H1 (cell line): ENCODE measurements around the gene PPARD. TPM values are rescaled to one million over a fixed set of nuclear protein-coding genes. Genes with fewer than 3 reads are reported as not detected.

ENCODE experiments used
- CTCF ChIA-PET: fragments of 300-600 bp; sonication (Branson Sonifier 250); formaldehyde crosslinking; loops from one replicate; lab custom pipeline; 2021; ENCODE audit not compliant: partially characterized antibody; lab: Charles Lee
- POLR2A ChIA-PET: fragments of 300-600 bp; sonication (Branson Sonifier 250); formaldehyde crosslinking; loops from one replicate; lab custom pipeline; 2021; ENCODE audit warnings: inconsistent platforms; ENCODE audit not compliant: partially characterized antibody; lab: Charles Lee
- DNase-seq, 2 experiments: peaks; one replicate each; pipeline versions ENCODE4 v3.0.0 to v3.0.0-alpha.2; 2010 to 2022; ENCODE audit warnings: low spot score in 2 of 2, low read depth in 1 of 2, mixed read lengths in 1 of 2
- FAIRE-seq: peaks from 2 replicates; lab custom pipeline; 2011; peaks lifted over from hg19 to GRCh38; lab: Jason Lieb, UNC
- H2AFZ ChIP-seq: 2 replicates; pipeline ENCODE4 v1.8.1; 2012; ENCODE audit warnings: low read length, inconsistent platforms
- H2AK5ac ChIP-seq: 2 replicates; pipeline ENCODE4 v1.6.1; 2013; ENCODE audit warnings: low read depth, low read length
- H2BK120ac ChIP-seq: replicated peaks from 2 replicates; pipeline ENCODE3; 2013; ENCODE audit warnings: low read depth, low read length, inconsistent platforms
- H2BK12ac ChIP-seq: 2 replicates; pipeline ENCODE4 v1.6.1; 2013; ENCODE audit warnings: low read depth, low read length
- H2BK15ac ChIP-seq: 2 replicates; pipeline ENCODE4 v1.6.1; 2013; ENCODE audit warnings: low read length
- H2BK20ac ChIP-seq: 2 replicates; pipeline ENCODE4 v1.6.1; 2013; ENCODE audit warnings: low read length
- H2BK5ac ChIP-seq: 2 replicates; pipeline ENCODE4 v1.6.1; 2013; ENCODE audit warnings: low read depth, low read length
- H3K14ac ChIP-seq: 2 replicates; pipeline ENCODE4 v1.6.1; 2013; ENCODE audit warnings: inconsistent platforms; ENCODE audit not compliant: insufficient read length
- H3K18ac ChIP-seq: 2 replicates; pipeline ENCODE4 v1.6.1; 2013; ENCODE audit warnings: low read length; ENCODE audit errors: extremely low read depth
- H3K23ac ChIP-seq: 2 replicates; pipeline ENCODE4 v1.6.1; 2013; ENCODE audit warnings: inconsistent platforms; ENCODE audit not compliant: insufficient read length
- H3K23me2 ChIP-seq: 2 replicates; pipeline ENCODE4 v1.6.1; 2013; ENCODE audit warnings: low read depth, low read length
- H3K27ac ChIP-seq: 2 replicates; pipeline ENCODE4 v1.6.1; 2011; ENCODE audit warnings: low read depth, low read length, inconsistent platforms
- H3K27me3 ChIP-seq, 4 experiments: replicated peaks in 1 of 4; 1 replicate in 1 of 4; 2 replicates in 3 of 4; pipeline versions ENCODE4 v1.6.1 to v1.8.1; 2011 to 2013; ENCODE audit warnings: low read length in 3 of 4, mild to moderate bottlenecking in 3 of 4, inconsistent platforms in 2 of 4, mixed read lengths in 2 of 4, moderate library complexity in 1 of 4; ENCODE audit not compliant: control insufficient read depth in 3 of 4, insufficient read depth in 3 of 4; ENCODE audit errors: extremely low read depth in 1 of 4
- H3K36me3 ChIP-seq, 4 experiments: 2 replicates each; pipeline versions ENCODE4 v1.6.1 to v1.8.1; 2011 to 2013; ENCODE audit warnings: mild to moderate bottlenecking in 4 of 4, low read length in 3 of 4, moderate library complexity in 2 of 4, control low read depth in 1 of 4, inconsistent platforms in 1 of 4; ENCODE audit not compliant: insufficient read depth in 4 of 4, control insufficient read depth in 2 of 4
- H3K4ac ChIP-seq: replicated peaks from 2 replicates; pipeline ENCODE3; 2013; ENCODE audit warnings: low read length, low read depth, mixed read lengths, inconsistent platforms; ENCODE audit not compliant: insufficient read length
- H3K4me1 ChIP-seq, 4 experiments: replicated peaks in 1 of 4; 1 replicate in 1 of 4; 2 replicates in 3 of 4; pipeline versions ENCODE4 v1.6.1 to v1.8.1; 2011 to 2013; ENCODE audit warnings: low read length in 3 of 4, inconsistent platforms in 2 of 4, mixed read lengths in 1 of 4; ENCODE audit not compliant: insufficient read depth in 4 of 4, control insufficient read depth in 3 of 4
- H3K4me2 ChIP-seq, 2 experiments: 2 replicates each; pipeline versions ENCODE4 v1.6.1 to v1.8.1; 2011 to 2013; ENCODE audit warnings: low read depth in 2 of 2, low read length in 2 of 2, control low read depth in 1 of 2, inconsistent platforms in 1 of 2, mild to moderate bottlenecking in 1 of 2; ENCODE audit not compliant: insufficient read depth in 1 of 2
- H3K4me3 ChIP-seq, 4 experiments: fragments of 200-600, 300-600 bp in 1 of 4; sonication (generic), shearing (Covaris generic), sonication (Bioruptor Twin) in 1 of 4; 2 replicates each; pipeline versions ENCODE4 v1.5.1 to v1.8.1; 2011 to 2016; ENCODE audit warnings: low read length in 4 of 4, low read depth in 3 of 4, control low read depth in 2 of 4, inconsistent platforms in 2 of 4, mild to moderate bottlenecking in 2 of 4, mixed read lengths in 1 of 4, moderate library complexity in 1 of 4; ENCODE audit not compliant: insufficient read depth in 2 of 4; ENCODE audit errors: extremely low read depth in 1 of 4
- H3K56ac ChIP-seq: replicated peaks from 2 replicates; pipeline ENCODE3; 2013; ENCODE audit warnings: low read depth, mild to moderate bottlenecking, mixed read lengths, low read length, inconsistent platforms; ENCODE audit not compliant: insufficient read length
- H3K79me1 ChIP-seq: 2 replicates; pipeline ENCODE4 v1.6.1; 2013; ENCODE audit warnings: low read depth, low read length, control low read depth
- H3K79me2 ChIP-seq, 2 experiments: 2 replicates each; pipeline versions ENCODE4 v1.6.1 to v1.8.1; 2012 to 2013; ENCODE audit warnings: low read length in 2 of 2, mild to moderate bottlenecking in 2 of 2, inconsistent platforms in 1 of 2; ENCODE audit not compliant: insufficient read depth in 2 of 2, control insufficient read depth in 1 of 2
- H3K9ac ChIP-seq, 4 experiments: replicated peaks in 1 of 4; 1 replicate in 1 of 4; 2 replicates in 3 of 4; pipeline versions ENCODE4 v1.6.1 to v1.8.1; 2011 to 2013; ENCODE audit warnings: low read depth in 3 of 4, low read length in 3 of 4, control low read depth in 2 of 4, mild to moderate bottlenecking in 2 of 4, moderate library complexity in 2 of 4, inconsistent platforms in 1 of 4; ENCODE audit errors: extremely low read depth in 1 of 4
- H3K9me3 ChIP-seq, 2 experiments: 2 replicates each; pipeline versions ENCODE4 v1.6.1 to v1.8.1; 2012 to 2013; ENCODE audit warnings: mild to moderate bottlenecking in 2 of 2, moderate library complexity in 2 of 2, control low read depth in 1 of 2, inconsistent platforms in 1 of 2, low read depth in 1 of 2, low read length in 1 of 2, mixed read lengths in 1 of 2; ENCODE audit not compliant: insufficient read depth in 2 of 2
- H4K20me1 ChIP-seq, 2 experiments: replicated peaks in 1 of 2; 2 replicates each; pipeline versions ENCODE3 to v1.8.1; 2011 to 2013; ENCODE audit warnings: inconsistent platforms in 2 of 2, low read length in 2 of 2, mild to moderate bottlenecking in 1 of 2; ENCODE audit not compliant: insufficient read depth in 2 of 2, control insufficient read depth in 1 of 2
- H4K5ac ChIP-seq: 2 replicates; pipeline ENCODE4 v1.6.1; 2013; ENCODE audit warnings: low read length, low read depth, mixed read lengths, inconsistent platforms; ENCODE audit not compliant: insufficient read length
- H4K8ac ChIP-seq: 2 replicates; pipeline ENCODE4 v1.8.0; 2013; ENCODE audit warnings: mild to moderate bottlenecking, moderate library complexity, low read length, inconsistent platforms; ENCODE audit not compliant: insufficient read depth; ENCODE audit errors: extremely low read depth
- H4K91ac ChIP-seq: replicated peaks from 2 replicates; pipeline ENCODE3; 2013; ENCODE audit warnings: low read length, mixed read lengths, inconsistent platforms; ENCODE audit not compliant: insufficient read length
- CEBPB ChIP-seq: IDR thresholded peaks from 2 replicates; pipeline ENCODE4 v1.6.1; 2012; ENCODE audit warnings: low read depth, low read length
- POLR2AphosphoS5 ChIP-seq: IDR thresholded peaks from 2 replicates; pipeline ENCODE4 v1.6.1; 2011; ENCODE audit warnings: low read depth, low read length
- WGBS, 2 experiments: shearing (Covaris generic) in 1 of 2; methylation state at CpG; one replicate each; pipeline versions ENCODE4 v1.1.6 to v1.1.7; 2013 to 2015; ENCODE audit warnings: low lambda C conversion rate in 2 of 2, mixed read lengths in 2 of 2, inconsistent platforms in 1 of 2, low coverage in 1 of 2, missing lambda C conversion rate in 1 of 2; ENCODE audit not compliant: insufficient replicate concordance in 2 of 2, insufficient coverage in 1 of 2, insufficient read length in 1 of 2; ENCODE audit errors: extremely low coverage in 1 of 2, missing lambda C conversion rate in 1 of 2; 5-methylcytosine and 5-hydroxymethylcytosine counted together
- polyA plus RNA-seq, 7 experiments: library from polyadenylated mRNA; depleted of rRNA in 3 of 7; stranded (reverse) in 5 of 7; unstranded in 2 of 7; fragments of >200 nt in 5 of 7; fragments of 200-250 nt in 2 of 7; gene quantifications; 1 replicate in 5 of 7; 2 replicates in 1 of 7; 4 replicates in 1 of 7; pipeline versions ENCODE4 v1.2.1 to v1.2.3, GENCODE V29; 2011 to 2013; ENCODE audit warnings: missing spikeins in 2 of 7, mixed read lengths in 2 of 7
- total RNA-seq: library from RNA; stranded (reverse); fragmentation: NEBNext Ultra II Directional; extraction: Animal tissue kit (Norgen Biotek cat#: 25700); gene quantifications from 2 replicates; pipeline ENCODE4 v1.2.1, GENCODE V29; 2021

PPARD gene
- total and polyA plus RNA-seq, 2 of the 8 experiments (the other 6 are each of a cell fraction or from before 2014, with no cell fraction given) = 14.6 to 14.9 TPM

GRCh38 chr6:35341557-35341956 is 801 bp upstream of the PPARD start:
- H3K4ac ChIP-seq = no peak overlapping the region
- no peaks in the 10 kb centered on the region for H3K9me3 ChIP-seq
- H4K91ac ChIP-seq = no peak overlapping the region
- H2AK5ac ChIP-seq = no peak overlapping the region
- H3K18ac ChIP-seq = no peak overlapping the region
- WGBS, 2 experiments = 88% methylated on average over 13 of the region's 13 CpGs; no CpG with 5 or more reads in 1 of the 2 experiments
- no peak overlapping the region for H3K4me2 ChIP-seq
- H3K14ac ChIP-seq = no peak overlapping the region
- FAIRE-seq (no peak), DNase-seq (no peak)
- no peak overlapping the region for H2AFZ ChIP-seq
- H3K27me3 ChIP-seq = no peaks in the 10 kb centered on the region
- no peak overlapping the region for H2BK120ac ChIP-seq
- H3K36me3 ChIP-seq = no peaks in the 10 kb centered on the region
- ChIA-PET CTCF (interaction anchor here (0.7 to 7.0 kb wide), 30 partner anchors 11 to 455 kb away, joined by 3 to 140 read pairs (median 6); partner anchors contain the start of genes DEF6, FANCE and RPL10A), POLR2A (interaction anchor here (0.7 to 2.3 kb wide), 6 partner anchors 44 to 130 kb away, joined by 3 to 11 read pairs (median 4); partner anchors contain the start of genes DEF6 and RPL10A)
- peaks cover 7% of the 10 kb centered on the region for H3K23me2 ChIP-seq
- no peak overlapping the region for H2BK15ac ChIP-seq
- no peak overlapping the region for H4K5ac ChIP-seq
- no peak overlapping the region for H2BK12ac ChIP-seq
- peaks cover 0 to 3% of the 10 kb centered on the region in 2 experiments for H4K20me1 ChIP-seq
- no peak overlapping the region for H3K56ac ChIP-seq
- no peak overlapping the region for H4K8ac ChIP-seq
- H3K4me3 ChIP-seq = no peak overlapping the region
- H3K79me1 ChIP-seq = peaks cover 12% of the 10 kb centered on the region; the same call in 1 of the 2 replicates
- peaks cover 0 to 7% (median 1%) of the 10 kb centered on the region in 4 experiments; a peak in 3 of 7 replicates for H3K4me1 ChIP-seq
- no peak overlapping the region for H3K23ac ChIP-seq
- H3K79me2 ChIP-seq = peaks cover 0 to 10% of the 10 kb centered on the region in 2 experiments; a peak in 2 of 4 replicates
- no peak overlapping the region for H3K27ac ChIP-seq
- H2BK20ac ChIP-seq = no peak overlapping the region
- no peak overlapping the region for H3K9ac ChIP-seq
- H2BK5ac ChIP-seq = no peak overlapping the region
- TF ChIP-seq CEBPB (peak; percentile 96), POLR2AphosphoS5 (no peak)
